CD4-positive, alpha-beta T cell treated with Interleukin-10 for 1 hour (primary cell): ENCODE data around the gene BANP.
"Not testable (repeated sequence)": the region's sequence is repeated elsewhere in the genome, so short reads cannot be mapped to it uniquely, and the experiment has no call there.

Experiments used
- DNase-seq: peaks from one replicate; pipeline ENCODE4 v3.0.0-alpha.2; 2020

The BANP gene

DNA sequence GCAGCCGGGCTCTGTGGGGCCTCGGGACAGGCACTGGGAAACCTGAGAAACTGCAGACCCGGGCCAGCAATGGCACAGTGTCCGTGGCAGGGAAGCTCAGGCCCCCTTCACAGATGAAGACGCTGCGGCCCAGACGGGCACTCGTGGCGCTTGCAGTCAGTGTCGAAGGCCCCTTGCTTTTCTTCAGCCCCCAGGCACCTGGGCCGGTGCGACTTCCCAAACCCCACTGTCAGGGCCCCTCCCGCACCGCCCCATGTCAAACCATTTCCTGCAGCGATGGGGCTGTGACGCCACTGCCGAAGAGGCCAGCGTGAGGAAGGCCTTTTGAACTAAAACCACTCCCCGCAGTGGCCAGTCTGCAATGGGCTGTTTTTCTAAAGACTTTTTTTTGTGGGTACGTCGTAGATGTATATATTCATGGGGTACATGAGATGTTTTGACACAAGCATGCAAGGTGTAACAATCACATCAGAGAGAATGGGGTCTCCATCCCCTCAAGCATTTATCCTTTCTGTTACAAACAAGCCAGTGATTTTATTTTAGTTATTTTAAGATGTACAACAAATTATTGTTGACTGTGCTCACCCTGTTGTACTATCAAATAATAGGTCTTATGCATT is 159.8 kb downstream of the BANP start:
- not testable (repeated sequence) for DNase-seq

DNA sequence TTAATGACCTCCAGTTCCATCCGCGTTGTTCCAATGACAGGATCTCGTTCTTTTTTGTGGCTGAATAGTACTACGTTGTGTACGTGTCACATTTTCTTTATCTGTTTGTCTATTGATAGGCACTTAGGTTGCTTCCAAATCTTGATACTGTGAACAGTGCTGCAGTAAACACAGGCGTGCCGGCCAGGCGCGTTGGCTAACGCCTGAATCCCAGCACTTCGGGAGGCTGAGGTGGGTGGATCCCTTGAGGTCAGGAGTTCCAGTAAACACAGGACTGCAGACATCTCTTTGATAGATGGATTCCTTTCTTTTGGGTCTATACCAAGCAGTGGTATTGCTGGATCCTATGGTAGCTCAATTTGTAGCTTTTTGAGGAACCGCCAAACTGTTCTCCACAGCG is 160.7 kb downstream of the BANP start:
- DNase-seq = not testable (repeated sequence)

GRCh38 chr16:88113545-88114045 is 162.4 kb downstream of the BANP start:
- DNase-seq = no peak

- DNase-seq = not testable (repeated sequence)
Measured at GRCh38 chr16:88114541-88115228, 163.5 kb downstream of the BANP start.

GRCh38 chr16:88116121-88116520 is 164.9 kb downstream of the BANP start:
- no peak for DNase-seq

GRCh38 chr16:88117476-88117868 is 166.2 kb downstream of the BANP start:
- no peak for DNase-seq

DNA sequence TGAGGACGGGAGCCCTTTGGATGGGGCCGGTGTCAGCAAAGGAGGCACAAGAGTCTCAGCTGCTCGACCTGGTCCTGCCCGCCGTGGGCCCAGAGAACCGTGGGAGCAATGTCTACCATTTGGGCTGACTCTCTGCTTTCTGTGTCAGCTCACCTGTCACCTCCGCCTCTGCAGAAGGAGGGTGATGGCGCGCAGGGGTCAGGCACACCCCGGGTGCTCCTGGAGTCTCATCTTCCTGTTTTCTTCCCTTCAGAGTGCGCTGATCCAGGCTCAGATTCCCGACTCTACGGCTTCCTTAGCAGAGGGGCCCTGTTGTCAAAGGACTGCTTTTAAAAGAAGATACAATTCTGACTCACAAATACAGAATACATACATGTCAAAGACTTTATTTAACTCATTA is 167.1 kb downstream of the BANP start:
- DNase-seq = no peak

DNA sequence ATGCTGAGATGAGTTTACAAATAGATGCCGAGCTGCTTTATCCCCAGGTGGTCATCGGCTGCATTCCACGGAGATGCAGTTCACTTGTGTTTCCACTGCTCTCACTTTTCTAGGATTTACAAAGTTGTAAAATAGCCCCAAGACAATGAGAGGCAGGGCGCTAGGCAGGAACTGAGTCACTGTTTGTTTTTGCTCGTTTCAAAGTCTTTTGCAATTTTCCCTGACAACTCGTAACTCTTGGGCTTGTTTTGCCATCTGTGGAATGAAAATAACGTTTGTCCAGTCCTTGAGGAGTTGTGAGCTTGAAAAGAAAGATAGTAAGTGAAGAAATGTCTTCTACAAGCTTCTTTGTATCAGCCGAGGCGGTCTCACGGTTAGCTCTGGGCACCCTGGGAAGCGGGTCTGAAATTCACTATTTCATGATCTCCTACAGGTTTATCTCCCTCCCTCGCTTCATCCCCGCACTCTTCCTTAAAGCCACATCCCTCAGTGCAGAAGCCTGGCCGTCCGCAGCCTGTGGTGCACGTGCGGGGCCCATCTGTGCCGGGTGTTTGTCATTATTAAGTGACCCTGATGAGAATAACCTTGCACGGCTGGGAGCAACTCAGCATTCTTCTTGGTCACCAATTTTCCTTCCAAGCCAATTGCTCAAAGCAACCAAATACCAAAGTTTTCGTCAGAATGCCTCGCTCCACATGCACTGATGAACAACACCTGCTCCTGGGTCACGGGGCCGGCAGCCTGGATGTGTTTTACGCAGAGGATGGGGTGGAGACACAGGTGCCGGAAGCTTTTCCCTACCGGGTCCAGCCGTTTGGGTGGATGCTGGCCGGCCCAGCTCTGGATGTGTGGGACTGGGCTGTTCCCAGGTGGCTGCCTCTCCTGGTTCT is 167.9 kb downstream of the BANP start:
- DNase-seq = not testable (repeated sequence)

- not testable (repeated sequence) for DNase-seq
Measured at GRCh38 chr16:88119881-88120751, 168.9 kb downstream of the BANP start.

GRCh38 chr16:88120812-88121211 is 169.6 kb downstream of the BANP start:
- no peak for DNase-seq

DNA sequence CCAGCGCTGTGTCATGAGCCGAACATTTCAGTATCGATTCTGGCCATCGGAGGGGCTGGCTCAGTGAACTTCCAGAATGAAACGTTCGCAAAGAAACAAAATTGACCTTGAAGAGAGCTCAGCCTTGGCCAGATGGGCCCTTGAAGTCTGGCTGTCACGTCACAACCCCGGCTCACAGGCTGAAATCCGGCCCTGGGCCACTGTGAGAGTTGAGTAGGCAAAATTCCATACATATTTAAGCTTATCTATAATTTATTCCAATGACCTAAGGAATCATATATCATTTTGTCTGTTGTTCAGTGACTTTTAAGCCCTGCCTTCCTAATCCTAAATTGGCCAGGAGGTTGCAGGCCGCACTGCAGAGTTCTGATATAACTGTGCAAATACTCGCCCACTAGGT is 170.2 kb downstream of the BANP start:
- not testable (repeated sequence) for DNase-seq

GRCh38 chr16:88121886-88122580 is 170.8 kb downstream of the BANP start:
- no peak for DNase-seq
